ENCODE data around the gene COL18A1.

COL18A1 gene

GRCh38 chr21:45444385-45444784 is 39.4 kb downstream of the COL18A1 start:
- no peak for TF ChIP-seq CTCF (conservative IDR thresholded peaks at IDR 0.05; ENCODE audit: control insufficient read depth, insufficient read depth, low read depth, low read length)
- no peak overlapping the region for H3K4me3 ChIP-seq (ENCODE audit: control insufficient read depth, low read depth, low read length)
- no peak for DNase-seq (ENCODE audit: low read depth)

GRCh38 chr21:45445369-45445768 is 40.4 kb downstream of the COL18A1 start:
- peak; percentile 22 for DNase-seq (ENCODE audit: low read depth)
- no peak for TF ChIP-seq CTCF (conservative IDR thresholded peaks at IDR 0.05; ENCODE audit: control insufficient read depth, insufficient read depth, low read depth, low read length)
- H3K4me3 ChIP-seq (ENCODE audit: control insufficient read depth, low read depth, low read length) = no peak overlapping the region

- no peak overlapping the region for H3K4me3 ChIP-seq (ENCODE audit: control insufficient read depth, low read depth, low read length)
- peak; percentile 57 for DNase-seq (ENCODE audit: low read depth)
- TF ChIP-seq CTCF (conservative IDR thresholded peaks at IDR 0.05; ENCODE audit: control insufficient read depth, insufficient read depth, low read depth, low read length) = no peak
These were observed 42.9 kb downstream of the COL18A1 start for GRCh38 chr21:45447821-45448220.

GRCh38 chr21:45448283-45448809 is 43.4 kb downstream of the COL18A1 start:
- no peak for DNase-seq (ENCODE audit: low read depth)
- no peak overlapping the region for H3K4me3 ChIP-seq (ENCODE audit: control insufficient read depth, low read depth, low read length)
- no peak for TF ChIP-seq CTCF (conservative IDR thresholded peaks at IDR 0.05; ENCODE audit: control insufficient read depth, insufficient read depth, low read depth, low read length)

GRCh38 chr21:45448810-45449657 is 44.1 kb downstream of the COL18A1 start:
- DNase-seq (ENCODE audit: low read depth) = no peak
- H3K4me3 ChIP-seq (ENCODE audit: control insufficient read depth, low read depth, low read length) = no peak overlapping the region
- TF ChIP-seq CTCF (conservative IDR thresholded peaks at IDR 0.05; ENCODE audit: control insufficient read depth, insufficient read depth, low read depth, low read length) = no peak

- H3K4me3 ChIP-seq (ENCODE audit: control insufficient read depth, low read depth, low read length) = no peak overlapping the region
- TF ChIP-seq CTCF (conservative IDR thresholded peaks at IDR 0.05; ENCODE audit: control insufficient read depth, insufficient read depth, low read depth, low read length) = no peak
- DNase-seq (ENCODE audit: low read depth) = no peak
These were observed 44.9 kb downstream of the COL18A1 start for GRCh38 chr21:45449658-45450422.

Data from fibroblast of mammary gland (primary cell).